Adrenal gland (tissue), 5 donors: ENCODE measurements around the gene TH.

Experiments used
- POLR2A ChIP-seq, 2 donors: fragments of 450-650 bp; IDR thresholded peaks; one replicate each; pipeline ENCODE4 v1.6.1; 2017; ENCODE audit warnings: antibody characterized with exemption in 2 of 2, mild to moderate bottlenecking in 2 of 2, moderate library complexity in 1 of 2
- TF ChIP-seq, protein P1 (sequence below), 6 experiments: fragments of 450-650 bp in 4 of 6; fragments of 200-600 bp in 2 of 6; sonication (generic) in 1 of 6; IDR thresholded peaks; 1 replicate in 5 of 6; 2 replicates in 1 of 6; pipeline versions ENCODE4 v1.5.1 to v1.8.0; 2016 to 2021; ENCODE audit warnings: antibody characterized with exemption in 6 of 6, mild to moderate bottlenecking in 2 of 6, moderate library complexity in 1 of 6
- donor health status: DM: no; HTN: no; CAD: no.

DNA sequence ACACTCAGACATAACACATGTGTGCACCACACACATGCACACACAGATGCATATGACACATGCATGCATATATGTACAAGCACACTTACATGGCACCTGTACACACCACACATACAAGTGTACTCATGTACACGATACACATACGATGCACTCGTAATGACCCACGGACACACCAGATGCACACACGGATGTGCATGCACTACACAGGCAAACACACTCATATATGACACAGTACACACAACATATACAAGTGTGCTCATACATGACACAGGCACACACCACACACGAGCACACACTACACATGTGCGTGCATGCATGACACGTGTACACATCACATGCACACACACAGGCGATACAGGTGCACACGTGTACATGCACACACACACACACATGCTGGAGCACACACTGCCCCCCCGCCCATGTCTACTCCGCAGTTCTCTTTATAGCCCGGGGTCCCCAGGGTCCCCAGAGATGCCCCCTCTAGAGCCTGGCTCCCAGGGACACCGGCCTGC is 4.8 kb upstream of the TH start:
- no peak for TF ChIP-seq POLR2A (IDR thresholded peaks at IDR 0.05)
- TF ChIP-seq, protein P1, sequence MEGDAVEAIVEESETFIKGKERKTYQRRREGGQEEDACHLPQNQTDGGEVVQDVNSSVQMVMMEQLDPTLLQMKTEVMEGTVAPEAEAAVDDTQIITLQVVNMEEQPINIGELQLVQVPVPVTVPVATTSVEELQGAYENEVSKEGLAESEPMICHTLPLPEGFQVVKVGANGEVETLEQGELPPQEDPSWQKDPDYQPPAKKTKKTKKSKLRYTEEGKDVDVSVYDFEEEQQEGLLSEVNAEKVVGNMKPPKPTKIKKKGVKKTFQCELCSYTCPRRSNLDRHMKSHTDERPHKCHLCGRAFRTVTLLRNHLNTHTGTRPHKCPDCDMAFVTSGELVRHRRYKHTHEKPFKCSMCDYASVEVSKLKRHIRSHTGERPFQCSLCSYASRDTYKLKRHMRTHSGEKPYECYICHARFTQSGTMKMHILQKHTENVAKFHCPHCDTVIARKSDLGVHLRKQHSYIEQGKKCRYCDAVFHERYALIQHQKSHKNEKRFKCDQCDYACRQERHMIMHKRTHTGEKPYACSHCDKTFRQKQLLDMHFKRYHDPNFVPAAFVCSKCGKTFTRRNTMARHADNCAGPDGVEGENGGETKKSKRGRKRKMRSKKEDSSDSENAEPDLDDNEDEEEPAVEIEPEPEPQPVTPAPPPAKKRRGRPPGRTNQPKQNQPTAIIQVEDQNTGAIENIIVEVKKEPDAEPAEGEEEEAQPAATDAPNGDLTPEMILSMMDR (IDR thresholded peaks at IDR 0.05) = no peak
